B cell (primary cell): Measurements from ENCODE around the gene GRID1. TPM values are rescaled to one million over a fixed set of nuclear protein-coding genes. Genes with fewer than 3 reads are reported as not detected.

Source experiments
- ATAC-seq: fragments of 200-7000 bp; cut with Tn5 transposase; one replicate; pipeline ENCODE4 v1.10.0; 2021; ENCODE audit warnings: low read depth, mild to moderate bottlenecking, moderate number of reproducible peaks, moderate library complexity
- CTCF ChIA-PET: fragments of 350-600 bp; sonication (Branson Sonifier 250); formaldehyde crosslinking; loops from one replicate; lab custom pipeline; 2021; ENCODE audit warnings: antibody characterized with exemption, inconsistent platforms; lab: Charles Lee
- POLR2A ChIA-PET: fragments of 350-600 bp; sonication (Branson Sonifier 250); formaldehyde crosslinking; loops from one replicate; lab custom pipeline; 2021; ENCODE audit warnings: antibody characterized with exemption; lab: Charles Lee
- DNase-seq: peaks from one replicate; pipeline ENCODE4 v3.0.0; 2013
- H2AFZ ChIP-seq: 2 replicates; pipeline ENCODE4 v1.6.1; 2012; ENCODE audit warnings: mild to moderate bottlenecking, low read depth, low read length; ENCODE audit not compliant: insufficient read depth, poor library complexity, severe bottlenecking
- H3K27ac ChIP-seq, 2 donors: 1 replicate in 1 of 2; 2 replicates in 1 of 2; pipeline ENCODE4 v1.5.1; 2012 to 2013; ENCODE audit warnings: low read length in 2 of 2, mild to moderate bottlenecking in 2 of 2, moderate library complexity in 1 of 2
- H3K27me3 ChIP-seq, 4 experiments: fragments of 200-600 bp in 1 of 4; sonication (generic) in 1 of 4; replicated peaks in 1 of 4; 1 replicate in 2 of 4; 2 replicates in 2 of 4; pipeline versions ENCODE4 v1.6.1 to v1.7.0; 2013 to 2016; ENCODE audit warnings: low read length in 3 of 4, mild to moderate bottlenecking in 2 of 4, mixed read lengths in 1 of 4, moderate library complexity in 1 of 4; ENCODE audit not compliant: insufficient read depth in 4 of 4, control insufficient read depth in 3 of 4; ENCODE audit errors: control extremely low read depth in 1 of 4
- H3K36me3 ChIP-seq, 2 experiments: replicated peaks in 1 of 2; 1 replicate in 1 of 2; 2 replicates in 1 of 2; pipeline versions ENCODE4 v1.6.1 to v1.7.1; 2013; ENCODE audit warnings: low read length in 1 of 2; ENCODE audit not compliant: insufficient read depth in 2 of 2, control insufficient read depth in 1 of 2; ENCODE audit errors: control extremely low read depth in 1 of 2, extremely low read depth in 1 of 2
- H3K4me1 ChIP-seq, 2 donors: fragments of 200-600 bp in 1 of 2; sonication (generic) in 1 of 2; 1 replicate in 1 of 2; 2 replicates in 1 of 2; pipeline versions ENCODE4 v1.5.1 to v1.6.1; 2013 to 2017; ENCODE audit warnings: low read length in 2 of 2; ENCODE audit not compliant: control insufficient read depth in 2 of 2, insufficient read depth in 2 of 2
- H3K4me2 ChIP-seq: replicated peaks from 2 replicates; pipeline ENCODE3; 2012; ENCODE audit warnings: mild to moderate bottlenecking, low read depth, low read length; ENCODE audit not compliant: poor library complexity, severe bottlenecking
- H3K4me3 ChIP-seq, 5 experiments: fragments of 200-600 bp in 1 of 5; sonication (generic) in 1 of 5; 1 replicate in 3 of 5; 2 replicates in 2 of 5; pipeline versions ENCODE4 v1.5.1 to v1.7.0; 2011 to 2016; ENCODE audit warnings: low read length in 4 of 5, mild to moderate bottlenecking in 4 of 5, low read depth in 2 of 5, control low read depth in 1 of 5, moderate library complexity in 1 of 5; ENCODE audit not compliant: insufficient read depth in 1 of 5; ENCODE audit errors: control extremely low read depth in 1 of 5, extremely low read depth in 1 of 5
- H3K79me2 ChIP-seq: fragments of 200-600 bp; sonication (generic); one replicate; pipeline ENCODE4 v1.6.0; 2016; ENCODE audit warnings: low read length; ENCODE audit not compliant: control insufficient read depth, insufficient read depth
- H3K9ac ChIP-seq: fragments of 200-600 bp; sonication (generic); 2 replicates; pipeline ENCODE4 v1.6.1; 2017; ENCODE audit warnings: mild to moderate bottlenecking, low read length, moderate library complexity
- H3K9me3 ChIP-seq, 3 donors: one replicate each; pipeline versions ENCODE4 v1.6.1 to v1.7.1; 2013; ENCODE audit warnings: low read length in 2 of 3; ENCODE audit not compliant: control insufficient read depth in 2 of 3, insufficient read depth in 1 of 3; ENCODE audit errors: control extremely low read depth in 1 of 3
- H4K20me1 ChIP-seq: 2 replicates; pipeline ENCODE4 v1.6.0; 2012; ENCODE audit warnings: mild to moderate bottlenecking, low read length; ENCODE audit not compliant: insufficient read depth, control insufficient read depth, poor library complexity, severe bottlenecking
- H3K27ac Mint-ChIP-seq: one replicate; pipeline ENCODE4 v1.8.0; 2021; ENCODE audit warnings: mixed read lengths
- H3K27me3 Mint-ChIP-seq: one replicate; pipeline ENCODE4 v1.8.0; 2021; ENCODE audit warnings: mixed read lengths
- H3K4me1 Mint-ChIP-seq: one replicate; pipeline ENCODE4 v1.8.0; 2021; ENCODE audit warnings: mixed read lengths
- H3K4me3 Mint-ChIP-seq: one replicate; pipeline ENCODE4 v1.8.0; 2021; ENCODE audit warnings: mixed read lengths
- H3K9me3 Mint-ChIP-seq: one replicate; pipeline ENCODE4 v1.8.0; 2022; ENCODE audit warnings: mixed read lengths; ENCODE audit not compliant: insufficient read depth
- CTCF ChIP-seq: fragments of 200-600 bp; IDR thresholded peaks from one replicate; pipeline ENCODE4 v1.8.0; 2022; ENCODE audit warnings: antibody characterized with exemption, mild to moderate bottlenecking
- EZH2 ChIP-seq: IDR thresholded peaks from 2 replicates; pipeline ENCODE4 v1.6.1; 2012; ENCODE audit warnings: borderline replicate concordance, low read depth, mild to moderate bottlenecking, moderate library complexity, low read length; ENCODE audit not compliant: insufficient read depth, poor library complexity, severe bottlenecking
- WGBS: methylation state at CpG from one replicate; pipeline ENCODE4 v1.1.5; 2013; ENCODE audit warnings: missing lambda C conversion rate; ENCODE audit not compliant: insufficient coverage; 5-methylcytosine and 5-hydroxymethylcytosine counted together
- intact Hi-C: fragments of 100-400 bp; cut with micrococcal nuclease; formaldehyde crosslinking; loops from one replicate; pipeline ENCODE4 v1.10.0; 2022
- polyA plus RNA-seq: library from polyadenylated mRNA; depleted of rRNA; stranded (reverse); fragments of >200 nt; gene quantifications from 2 replicates; pipeline ENCODE4 v1.2.3, GENCODE V29; 2012
- total RNA-seq, 2 donors: library from RNA; stranded (reverse); fragments of 120-200 nt in 1 of 2; gene quantifications; 1 replicate in 1 of 2; 2 replicates in 1 of 2; pipeline versions ENCODE4 v1.2.3 to v1.2.4, GENCODE V29; 2013 to 2022

The GRID1 gene
- total and polyA plus RNA-seq, 2 donors (not counting 1 experiment from before 2014, with no cell fraction given) = not detected

- no peak overlapping the region for H3K9ac ChIP-seq
- DNase-seq (no peak), ATAC-seq (no peak)
- CTCF ChIA-PET = interaction anchor here (2.5 kb wide), 1 partner anchor 106 kb away, joined by 7 read pairs; the partner anchor contains the start of gene WAPL
- intact Hi-C loops = no loop called here
- Mint-ChIP-seq H3K4me3 (peak overlapping the region; percentile 20), H3K4me1 (peaks cover 45% of the 10 kb centered on the region), H3K27ac (no peak overlapping the region), H3K27me3 (peaks cover 4% of the 10 kb centered on the region), H3K9me3 (no peaks in the 10 kb centered on the region)
- H3K9me3 ChIP-seq = peaks cover 0 to 8% (median 4%) of the 10 kb centered on the region in 3 donors
- TF ChIP-seq EZH2 (no peak), CTCF (no peak)
- no peaks in the 10 kb centered on the region for H3K27me3 ChIP-seq
- H2AFZ ChIP-seq = no peak overlapping the region
- H3K27ac ChIP-seq = no peak overlapping the region
- no peak overlapping the region for H3K4me3 ChIP-seq
- H3K4me1 ChIP-seq = peaks cover 38 to 45% of the 10 kb centered on the region in 2 donors
- no peaks in the 10 kb centered on the region for H4K20me1 ChIP-seq
- 100% methylated on average over 1 of the region's 3 CpGs for WGBS
- POLR2A ChIA-PET = no interaction called here
- no peaks in the 10 kb centered on the region for H3K79me2 ChIP-seq
- no peak overlapping the region for H3K4me2 ChIP-seq
- no peaks in the 10 kb centered on the region for H3K36me3 ChIP-seq
Observed at GRCh38 chr10:86415116-86415515, 48.5 kb upstream of the GRID1 start.

DNA sequence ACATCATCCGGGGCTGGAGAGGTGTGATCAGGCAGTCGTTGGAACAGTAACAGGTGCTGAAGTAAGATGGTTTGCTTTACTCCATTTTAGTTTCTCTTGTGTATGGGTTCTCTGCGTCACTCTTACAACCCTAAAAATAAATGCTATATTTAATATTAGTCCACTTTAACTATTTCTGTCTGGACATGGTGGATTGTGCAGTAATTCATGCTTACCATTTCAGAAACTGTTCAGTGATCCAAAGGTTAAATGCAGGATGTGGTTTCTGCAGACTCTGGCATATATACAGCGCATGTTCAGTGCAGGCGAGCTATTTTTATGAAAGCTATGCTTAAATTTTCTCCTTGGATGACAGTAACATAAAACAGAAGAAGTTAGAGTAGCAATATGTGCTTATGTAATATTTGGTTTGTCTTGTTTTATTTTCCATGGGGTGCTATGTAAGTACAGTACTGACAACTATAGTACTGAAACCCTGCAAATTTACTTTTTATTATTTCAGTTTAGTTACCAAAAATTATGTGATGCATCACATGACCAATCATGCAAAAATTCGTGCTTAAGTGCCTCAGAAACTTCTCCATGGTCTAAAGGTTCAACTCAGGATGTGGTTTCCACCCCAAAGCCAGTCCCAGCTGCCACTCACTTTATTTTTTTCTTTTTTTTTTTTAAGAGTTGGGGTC is 46.6 kb upstream of the GRID1 start:
- Histone ChIP-seq H3K79me2 (no peaks in the 10 kb centered on the region), H2AFZ (peak overlapping the region; percentile 26), H3K4me1 (peaks cover 38 to 45% of the 10 kb centered on the region in 2 donors), H3K4me3 (peak overlapping the region in 4 of 5 experiments; percentile 1 to 51 (median 32)), H3K9me3 (peaks cover 0 to 8% (median 4%) of the 10 kb centered on the region in 3 donors), H3K9ac (peak overlapping the region; percentile 49), H3K27me3 (no peaks in the 10 kb centered on the region), H3K4me2 (peak overlapping the region; percentile 72), H3K36me3 (no peaks in the 10 kb centered on the region), H4K20me1 (no peaks in the 10 kb centered on the region), H3K27ac (peak overlapping the region; percentile 43 to 61)
- H3K4me3 Mint-ChIP-seq = peak overlapping the region; percentile 80
- H3K27me3 Mint-ChIP-seq = peaks cover 4% of the 10 kb centered on the region
- ATAC-seq (peak; percentile 85), DNase-seq (peak; percentile 83)
- CTCF ChIA-PET = interaction anchor here (0.6 to 4.6 kb wide), 5 partner anchors 12 to 172 kb away, joined by 3 to 50 read pairs (median 5); partner anchors contain the start of gene WAPL
- POLR2A ChIA-PET = interaction anchor here (0.9 to 1.0 kb wide), 2 partner anchors 13 to 109 kb away, joined by 3 to 8 read pairs; partner anchors contain the start of gene WAPL
- no peak for TF ChIP-seq EZH2
- no peak for TF ChIP-seq CTCF
- peak overlapping the region; percentile 87 for H3K27ac Mint-ChIP-seq
- peaks cover 2% of the 10 kb centered on the region for H3K9me3 Mint-ChIP-seq
- WGBS = 0% methylated on average over 1 of the region's 6 CpGs
- intact Hi-C loops = loop anchor here (1.0 to 2.0 kb wide), 3 partner anchors 13 to 108 kb away; partner anchors contain the start of gene WAPL
- H3K4me1 Mint-ChIP-seq = peaks cover 45% of the 10 kb centered on the region
